GM18499 (cell line): Measurements from ENCODE around the gene NAGA.
"Not testable (repeated sequence)": the region's sequence is repeated elsewhere in the genome, so short reads cannot be mapped to it uniquely, and the experiment has no call there.

ENCODE experiments used
- ATAC-seq: cut with Tn5 transposase; IDR thresholded peaks from one replicate; pipeline ENCODE4 v1.9.1; 2021; ENCODE audit warnings: moderate number of reproducible peaks; ENCODE audit not compliant: insufficient read depth, unreplicated experiment

The NAGA gene

GRCh38 chr22:42076764-42077485 is 6.3 kb upstream of the NAGA start:
- ATAC-seq: no peak

DNA sequence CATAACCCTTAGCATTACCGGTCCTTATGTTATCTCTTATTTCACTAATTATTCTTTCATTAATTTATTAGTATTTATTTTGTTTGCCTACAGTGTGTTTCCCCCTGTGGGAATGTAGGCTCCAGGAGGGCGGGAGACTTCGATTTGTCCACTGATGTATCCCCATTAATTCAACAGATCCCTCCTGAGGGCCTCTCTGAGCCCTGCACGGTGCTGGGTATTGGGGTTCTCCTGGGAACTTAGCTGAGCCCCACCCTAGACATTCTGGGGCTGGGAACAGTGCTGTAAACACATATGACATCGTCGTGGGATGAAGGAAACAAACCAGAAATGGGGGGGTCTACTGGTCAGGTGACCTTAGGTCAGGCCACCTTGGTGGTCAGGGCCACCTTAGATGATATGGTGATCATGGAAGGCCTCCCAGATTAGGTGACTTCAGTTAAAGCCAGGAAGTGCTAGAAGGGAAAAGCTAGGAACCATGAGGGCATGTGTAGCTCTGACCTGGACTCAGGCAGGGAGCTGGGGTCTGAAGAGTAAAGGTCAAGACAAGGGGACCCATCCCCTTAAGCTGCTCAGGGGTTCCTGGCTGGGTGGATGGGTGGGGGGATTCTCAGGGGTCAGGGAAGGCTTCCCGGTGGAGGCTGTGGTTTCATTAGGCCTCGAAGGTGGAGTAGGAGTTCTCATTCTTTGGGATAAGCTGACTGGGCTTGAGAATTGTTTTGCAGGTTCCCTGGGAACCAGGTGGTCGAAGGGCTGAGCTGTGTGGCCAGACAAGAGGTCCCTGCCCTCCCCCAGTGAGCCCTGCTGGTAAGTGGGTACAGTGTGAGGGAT is 4.4 kb upstream of the NAGA start:
- no peak for ATAC-seq

DNA sequence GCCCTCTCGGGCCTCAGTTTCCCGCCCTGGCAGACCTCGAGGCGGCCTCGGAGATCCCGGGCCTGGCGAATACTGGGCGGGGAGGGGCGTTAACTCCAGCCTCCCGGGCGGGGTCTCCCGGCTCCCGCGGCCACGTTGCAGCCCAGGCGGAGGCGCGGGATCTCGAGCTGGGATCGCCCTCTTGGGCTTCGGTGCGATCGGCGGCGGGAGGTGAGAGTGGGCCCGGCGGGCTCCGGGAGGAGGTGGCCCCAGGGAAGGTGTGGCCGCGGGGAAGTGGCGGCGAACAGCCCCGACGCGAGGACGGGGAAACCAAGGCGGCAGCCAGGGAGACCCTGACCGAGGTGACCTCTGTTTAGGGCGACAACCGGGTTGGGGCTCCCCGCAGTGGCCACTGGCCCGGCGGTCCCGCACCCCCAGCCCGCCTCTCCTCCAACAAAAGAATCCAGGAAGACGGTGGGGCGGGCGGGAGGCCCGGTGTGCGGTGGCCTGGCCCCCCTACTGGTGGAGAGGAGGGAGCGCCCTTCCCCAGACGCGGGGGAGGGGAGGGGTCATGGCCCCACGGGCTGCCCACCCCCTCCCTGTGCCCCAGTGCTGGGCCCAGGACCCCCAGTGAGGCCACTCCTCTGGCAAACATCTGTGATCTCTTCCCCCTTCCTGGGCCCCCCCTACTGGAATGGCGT is 3.7 kb upstream of the NAGA start, which contains the start of gene PHETA2:
PHETA2 (plus strand) TSS at position 117 of the 680 bp plus-strand sequence. CDS start 3,046 bp downstream, outside the sequence.
- no peak for ATAC-seq

- ATAC-seq: no peak
Measured at GRCh38 chr22:42073621-42074041, 3.0 kb upstream of the NAGA start.

DNA sequence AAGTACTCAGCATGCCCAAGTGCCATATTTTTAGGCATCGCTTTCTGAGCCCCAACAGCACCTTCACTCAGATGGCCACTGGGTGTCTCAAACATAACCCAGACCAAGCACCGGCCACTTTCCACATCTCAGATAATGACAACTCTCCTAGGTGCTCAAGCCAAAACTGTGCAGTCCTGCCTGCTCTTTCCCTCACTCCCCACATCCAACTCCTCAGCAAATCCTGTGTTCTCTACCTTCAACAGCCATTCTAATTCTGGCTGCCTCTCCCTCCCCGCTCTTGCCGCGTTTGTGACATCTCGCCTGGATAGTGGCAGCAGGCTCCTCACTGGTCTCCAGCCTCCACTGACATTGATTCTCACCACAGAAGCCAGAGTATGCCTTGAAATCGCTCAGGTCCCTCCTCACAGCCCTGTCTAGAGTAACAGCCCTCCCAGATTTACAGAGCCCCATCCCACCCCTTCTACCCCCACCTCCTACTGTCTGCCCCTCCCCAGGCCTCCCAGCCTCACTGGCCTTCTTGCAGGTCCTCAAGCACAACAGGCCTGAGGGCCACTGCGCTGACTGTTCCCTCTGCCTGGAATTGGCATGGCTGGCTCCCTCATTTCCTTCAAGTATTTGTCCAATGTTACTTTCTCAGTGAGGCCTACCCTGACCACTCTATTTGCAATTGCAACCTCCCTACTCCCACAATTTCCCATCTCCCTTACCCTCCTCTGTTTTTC is 2.2 kb upstream of the NAGA start:
- ATAC-seq: no peak

DNA sequence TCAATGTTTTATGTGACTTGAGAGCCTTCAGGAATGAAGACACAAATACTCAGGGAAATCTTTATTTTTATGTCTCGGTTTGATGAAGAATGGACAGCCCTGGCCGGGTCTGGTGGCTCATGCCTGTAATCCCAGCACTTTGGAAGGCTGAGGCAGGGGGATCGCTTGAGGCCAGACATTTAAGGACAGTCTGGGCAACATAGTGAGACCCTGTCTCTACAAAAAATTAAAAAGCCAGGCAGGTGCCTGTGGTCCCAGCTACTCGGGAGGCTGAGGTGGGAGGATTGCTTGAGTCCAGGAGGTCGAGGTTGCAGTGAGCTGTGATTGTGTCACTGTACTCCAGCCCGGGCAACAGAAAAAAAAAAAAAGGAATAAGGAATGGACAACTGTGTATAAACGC is 896 bp upstream of the NAGA start:
- not testable (repeated sequence) for ATAC-seq

GRCh38 chr22:42069801-42070516 is 653 bp downstream of the NAGA start:
- no peak for ATAC-seq

GRCh38 chr22:42068291-42068690 is 2.3 kb downstream of the NAGA start:
- ATAC-seq: no peak

DNA sequence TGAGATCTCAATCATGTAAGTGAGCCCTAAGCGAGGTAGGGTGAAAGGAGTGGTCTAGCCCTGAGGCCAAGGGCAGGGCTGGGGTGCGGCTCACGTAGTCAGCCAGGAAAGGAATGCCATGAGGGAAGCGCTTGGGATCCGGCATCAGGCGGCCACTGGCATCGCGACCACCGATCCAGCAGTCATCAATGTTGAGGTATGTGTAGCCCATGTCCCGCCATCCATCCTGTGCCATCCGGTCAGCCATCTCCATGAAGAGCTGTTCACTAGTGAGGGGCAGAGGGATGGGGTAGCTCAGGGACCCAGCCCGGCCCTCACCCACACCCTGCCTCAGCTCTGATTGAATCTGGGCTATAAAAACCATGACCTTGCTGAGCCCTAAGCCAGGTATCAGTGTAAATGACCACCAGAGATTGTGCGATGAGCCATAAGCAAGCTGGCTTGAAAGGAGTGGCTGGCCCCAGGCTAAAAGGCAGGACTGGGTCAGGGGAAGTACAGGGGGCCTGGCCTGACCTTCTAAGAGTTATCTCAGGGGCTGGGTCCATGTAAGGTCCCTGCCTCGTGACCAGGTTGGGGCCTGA is 2.9 kb downstream of the NAGA start:
- ATAC-seq: no peak

GRCh38 chr22:42066937-42067336 is 3.7 kb downstream of the NAGA start:
- no peak for ATAC-seq

- ATAC-seq: no peak
Measured at GRCh38 chr22:42066126-42066761, 4.4 kb downstream of the NAGA start.

DNA sequence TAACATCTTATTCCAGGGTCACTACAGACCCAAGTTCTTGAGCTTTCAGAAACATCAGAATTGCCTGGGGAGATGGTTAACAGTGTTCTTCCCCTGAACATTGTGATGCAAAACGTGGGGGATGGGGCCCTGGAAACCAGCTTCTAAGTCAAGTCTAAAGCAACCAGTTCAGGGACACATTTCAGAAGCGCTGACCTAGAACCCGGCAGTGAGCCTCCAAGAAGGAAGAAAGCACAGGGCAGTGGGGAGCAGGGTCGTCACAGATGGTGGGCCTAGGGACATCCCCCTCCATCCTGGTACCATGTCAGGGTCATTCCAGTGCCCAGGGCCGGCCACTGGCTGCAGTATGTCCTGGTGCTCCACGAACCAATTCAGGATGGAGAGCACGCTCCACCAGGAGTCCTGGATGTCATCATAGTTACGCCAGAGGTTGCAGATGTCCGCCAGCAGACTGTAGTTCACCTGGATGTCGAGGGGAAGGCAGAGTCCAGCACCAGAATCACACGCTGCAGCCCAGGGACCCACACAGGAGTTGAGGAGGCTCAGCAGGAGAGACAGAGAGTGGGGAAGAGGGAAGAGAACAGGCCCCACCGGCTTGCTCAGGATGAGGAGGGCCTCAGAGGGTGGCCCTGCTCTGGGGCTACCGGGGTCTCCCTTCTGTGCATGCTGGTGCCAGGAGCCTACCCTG is 5.0 kb downstream of the NAGA start:
- no peak for ATAC-seq

- no peak for ATAC-seq
Measured at GRCh38 chr22:42064629-42065028, 6.0 kb downstream of the NAGA start.

GRCh38 chr22:42062506-42063170 is 8.0 kb downstream of the NAGA start:
- ATAC-seq: no peak

GRCh38 chr22:42061041-42061440 is 9.6 kb downstream of the NAGA start:
- no peak for ATAC-seq

DNA sequence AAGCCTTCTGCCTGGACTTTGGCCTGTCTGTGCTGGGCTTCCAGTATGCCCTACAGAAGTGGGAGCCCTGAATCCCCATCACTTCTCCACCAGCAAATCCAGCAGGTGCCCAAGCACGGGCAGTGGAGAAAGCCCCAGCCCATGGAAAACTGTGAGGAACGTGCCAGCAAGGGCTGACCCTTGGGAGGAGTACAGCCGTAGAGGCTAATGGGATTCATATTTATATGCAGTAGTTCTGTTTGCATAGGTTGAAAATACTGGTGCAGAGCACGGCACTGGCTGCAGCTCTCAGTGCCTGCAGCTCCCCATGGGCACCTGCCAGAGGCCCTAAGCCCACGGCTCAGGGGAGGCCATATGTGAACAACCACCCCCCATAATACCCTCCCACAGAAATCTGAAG is 10.1 kb downstream of the NAGA start:
- ATAC-seq: no peak

DNA sequence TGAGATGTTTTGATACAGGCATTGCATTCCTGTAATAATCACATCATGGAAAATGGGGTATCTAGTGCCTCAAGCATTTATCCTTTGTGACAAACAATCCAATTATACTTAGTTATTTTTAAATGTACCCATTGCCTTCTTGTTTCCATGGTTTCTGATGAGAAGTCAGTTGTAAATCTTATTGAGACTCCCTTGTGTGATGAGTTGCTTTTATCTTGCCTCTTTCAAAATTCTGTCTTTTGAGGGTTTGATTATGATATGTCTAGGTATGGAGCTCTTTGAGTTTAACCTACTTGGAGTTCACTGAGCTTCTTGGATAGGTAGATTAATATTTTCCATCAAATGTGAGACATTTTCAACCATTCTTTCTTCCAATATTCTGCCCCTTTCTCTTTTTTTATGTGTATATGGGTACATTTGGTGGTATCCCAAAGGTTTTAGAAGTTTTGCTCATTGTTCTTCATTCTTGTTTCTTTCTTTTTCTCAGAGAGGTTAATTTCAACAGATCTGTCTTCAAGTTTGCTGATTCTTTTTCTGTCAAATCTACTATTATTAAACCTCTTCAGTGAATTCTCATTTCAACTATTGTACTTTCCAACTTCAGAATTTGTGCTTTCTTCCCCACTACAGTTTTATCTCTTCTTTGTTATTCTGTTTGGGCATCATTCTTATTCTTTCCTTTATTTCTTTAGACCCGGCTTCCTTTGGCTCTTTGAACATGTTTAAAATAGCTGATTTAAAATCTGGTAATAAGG is 13.7 kb downstream of the NAGA start:
- ATAC-seq: no peak
